ENCODE measurements around the gene DNAJC3. TPM values are rescaled to one million over a fixed set of nuclear protein-coding genes. Genes with fewer than 3 reads are reported as not detected.

Gene DNAJC3
- total and polyA plus RNA-seq, 2 of the 8 experiments (the other 6 are each of a cell fraction or from before 2014, with no cell fraction given): 4.3 to 24.1 TPM

DNA sequence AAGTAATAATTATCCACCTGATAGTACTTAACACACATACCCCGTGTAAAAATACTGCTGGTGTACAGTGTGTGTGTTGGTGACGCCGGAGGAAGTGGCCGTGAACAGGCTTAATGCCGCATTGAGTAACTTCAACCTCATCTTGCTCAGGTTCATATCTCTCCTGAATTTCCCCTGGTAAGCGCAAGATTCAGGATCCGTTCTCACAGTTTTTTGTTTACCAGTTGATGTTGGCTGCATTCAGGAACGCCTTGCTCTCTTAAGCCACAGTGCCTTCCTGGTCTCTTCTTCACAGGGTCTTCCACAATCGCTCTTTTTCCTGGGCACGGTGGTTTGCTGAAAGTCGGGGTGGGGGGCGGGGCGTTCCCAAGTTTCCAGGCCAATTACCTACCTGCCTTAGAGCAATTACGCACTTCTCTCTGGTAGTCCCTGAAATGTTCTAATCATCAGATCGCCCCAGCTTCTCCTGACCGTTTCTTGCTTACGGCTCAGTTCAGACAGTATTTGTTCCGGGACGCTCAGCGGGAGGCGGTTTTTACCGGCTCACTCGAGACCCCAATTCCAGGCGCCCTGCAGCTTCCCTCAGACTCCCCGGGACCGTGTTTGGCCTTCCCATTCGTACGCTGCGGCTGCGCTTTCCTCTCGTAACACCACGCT lies 706 bp upstream of the DNAJC3 start:
- 4% methylated on average over 32 of the region's 32 CpGs; no CpG with 5 or more reads in 1 of the 2 experiments for WGBS, 2 experiments (ENCODE audit: extremely low coverage in 1 of 2, insufficient coverage in 1 of 2, insufficient read length in 1 of 2, insufficient replicate concordance in 2 of 2, low coverage in 1 of 2, low lambda C conversion rate in 2 of 2, missing lambda C conversion rate in 1 of 2)
- FAIRE-seq: peak; percentile 52
- TF ChIP-seq BCL11A (IDR thresholded peaks at IDR 0.05; ENCODE audit: low read depth in 2 of 2, low read length in 2 of 2): no peak
- no peak for TF ChIP-seq CEBPB (IDR thresholded peaks at IDR 0.05; ENCODE audit: low read depth, low read length)
- TF ChIP-seq SIN3A (conservative IDR thresholded peaks at IDR 0.05 in 1 of 2, IDR thresholded peaks at IDR 0.05 in 1 of 2; ENCODE audit: low read depth in 1 of 2, low read length in 2 of 2): no peak; a peak in 1 of 4 replicates
- TF ChIP-seq KDM4A (IDR thresholded peaks at IDR 0.05; ENCODE audit: low read depth, low read length, severe bottlenecking): peak; percentile 79
- no peak for TF ChIP-seq TBP (IDR thresholded peaks at IDR 0.05; ENCODE audit: low read depth, low read length)
- no peak for TF ChIP-seq SIRT6 (IDR thresholded peaks at IDR 0.05; ENCODE audit: low read length)
- TF ChIP-seq JUN (IDR thresholded peaks at IDR 0.05; ENCODE audit: low read depth, low read length): no peak
- no peak for TF ChIP-seq TCF12 (IDR thresholded peaks at IDR 0.05; ENCODE audit: low read depth, low read length)
- TF ChIP-seq SRF (IDR thresholded peaks at IDR 0.05; ENCODE audit: low read depth, low read length): no peak
- peak; percentile 79 for TF ChIP-seq RBBP5 (IDR thresholded peaks at IDR 0.05; ENCODE audit: borderline replicate concordance, low read depth, low read length)
- TF ChIP-seq PHF8 (conservative IDR thresholded peaks at IDR 0.05; ENCODE audit: low read depth, low read length): no peak
- TF ChIP-seq FOSL1 (IDR thresholded peaks at IDR 0.05; ENCODE audit: insufficient read depth, low read depth, low read length): no peak
- TF ChIP-seq MAFK (IDR thresholded peaks at IDR 0.05; ENCODE audit: low read depth, low read length): no peak

More for the DNA sequence above, 706 bp upstream of the DNAJC3 start:
- Histone ChIP-seq H4K20me1 (replicated peaks in 1 of 2; ENCODE audit: control insufficient read depth in 1 of 2, insufficient read depth in 2 of 2, low read length in 2 of 2) (peaks cover 0 to 5% of the 10 kb centered on the region in 2 experiments), H2BK15ac (ENCODE audit: low read length) (no peak overlapping the region), H3K4me1 (replicated peaks in 1 of 4; ENCODE audit: control insufficient read depth in 3 of 4, insufficient read depth in 4 of 4, low read length in 3 of 4) (no peaks in the 10 kb centered on the region), H3K56ac (replicated peaks; ENCODE audit: insufficient read length, low read depth, low read length) (peak overlapping the region; percentile 37), H2AFZ (ENCODE audit: low read length) (peak overlapping the region; percentile 99), H2BK20ac (ENCODE audit: low read length) (no peak overlapping the region), H3K4ac (replicated peaks; ENCODE audit: insufficient read length, low read depth, low read length) (no peak overlapping the region), H3K23ac (ENCODE audit: insufficient read length) (no peak overlapping the region), H3K79me1 (ENCODE audit: low read depth, low read length) (no peaks in the 10 kb centered on the region), H3K79me2 (ENCODE audit: control insufficient read depth in 1 of 2, insufficient read depth in 2 of 2, low read length in 2 of 2) (peaks cover 0 to 29% of the 10 kb centered on the region in 2 experiments; a peak in 2 of 4 replicates), H2BK12ac (ENCODE audit: low read depth, low read length) (peak overlapping the region; percentile 89), H3K18ac (ENCODE audit: extremely low read depth, low read length) (peak overlapping the region; percentile 68), H2AK5ac (ENCODE audit: low read depth, low read length) (no peak overlapping the region), H3K36me3 (ENCODE audit: control insufficient read depth in 2 of 4, insufficient read depth in 4 of 4, low read length in 3 of 4) (0 out of 8 replicates have a peak, but pooled peaks cover 0 to 4% (median 0%) of the 10 kb centered on the region in 4 experiments), H3K9ac (replicated peaks in 1 of 4; ENCODE audit: extremely low read depth in 1 of 4, low read depth in 3 of 4, low read length in 3 of 4) (peak overlapping the region; percentile 72 to 85 (median 82)), H3K27me3 (replicated peaks in 1 of 4; ENCODE audit: control insufficient read depth in 3 of 4, extremely low read depth in 1 of 4, insufficient read depth in 3 of 4, low read length in 3 of 4) (no peaks in the 10 kb centered on the region), H4K8ac (ENCODE audit: extremely low read depth, insufficient read depth, low read length) (peak overlapping the region; percentile 92; the same call in 1 of the 2 replicates), H4K91ac (replicated peaks; ENCODE audit: insufficient read length, low read length) (peak overlapping the region; percentile 17), H3K4me3 (ENCODE audit: extremely low read depth in 1 of 4, insufficient read depth in 2 of 4, low read depth in 3 of 4, low read length in 4 of 4) (peak overlapping the region; percentile 57 to 85 (median 77)), H3K27ac (ENCODE audit: low read depth, low read length) (peak overlapping the region; percentile 60; the same call in 1 of the 2 replicates), H3K14ac (ENCODE audit: insufficient read length) (no peak overlapping the region), H3K23me2 (ENCODE audit: low read depth, low read length) (peaks cover 9% of the 10 kb centered on the region), H2BK120ac (replicated peaks; ENCODE audit: low read depth, low read length) (no peak overlapping the region), H3K9me3 (ENCODE audit: insufficient read depth in 2 of 2, low read depth in 1 of 2, low read length in 1 of 2) (0 out of 4 replicates have a peak, but pooled peaks cover 0 to 2% of the 10 kb centered on the region in 2 experiments), H3K4me2 (ENCODE audit: insufficient read depth in 1 of 2, low read depth in 2 of 2, low read length in 2 of 2) (peak overlapping the region; percentile 76 to 82), H4K5ac (ENCODE audit: insufficient read length, low read depth, low read length) (peak overlapping the region; percentile 13), H2BK5ac (ENCODE audit: low read depth, low read length) (peak overlapping the region; percentile 97)
- ChIA-PET POLR2A (ENCODE audit: partially characterized antibody) (interaction anchor here (0.7 to 1.6 kb wide), 12 partner anchors 8 to 152 kb away, joined by 3 to 8 read pairs (median 3); partner anchors contain the start of gene DZIP1), CTCF (ENCODE audit: partially characterized antibody) (interaction anchor here (0.7 to 1.4 kb wide), 2 partner anchors 15 to 158 kb away, joined by 5 read pairs; no protein-coding TSS in a partner anchor)
- no peak for DNase-seq (ENCODE audit: low read depth in 1 of 2, low spot score in 2 of 2)
